ENCODE data around the gene CD5L. TPM values are rescaled to one million over a fixed set of nuclear protein-coding genes. Genes with fewer than 3 reads are reported as not detected.

CD5L gene
- polyA plus RNA-seq, 1 donor (not counting 4 experiments of a cell fraction or from before 2014, with no cell fraction given), result not detected

DNA sequence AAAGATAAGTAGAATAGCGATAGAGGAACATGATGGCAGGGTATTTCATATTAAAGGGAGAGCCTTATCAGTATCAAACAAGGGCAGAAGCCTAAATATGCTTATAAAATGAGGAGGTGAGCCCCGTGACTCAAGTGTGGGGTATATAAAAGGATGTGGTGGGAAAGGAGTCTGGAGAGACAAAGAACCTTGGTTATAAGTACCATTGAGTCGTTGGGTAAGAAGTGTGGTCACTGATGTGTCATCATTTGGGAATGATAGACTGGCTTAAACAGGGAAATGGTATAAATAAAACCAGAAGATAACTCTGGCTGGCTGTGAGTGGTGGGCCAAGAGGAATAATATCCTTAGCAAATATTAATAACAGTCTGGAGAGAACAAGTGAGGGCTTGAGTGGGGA lies 10.9 kb upstream of the CD5L start:
- peaks cover 12% of the 10 kb centered on the region for H3K4me1 ChIP-seq (ENCODE audit: control insufficient read depth, extremely low read depth, insufficient read depth, low read length)
- H3K9me3 ChIP-seq (ENCODE audit: control insufficient read depth, low read depth, low read length), result no peaks in the 10 kb centered on the region
- no peak overlapping the region for H2AFZ ChIP-seq (ENCODE audit: control insufficient read depth, low read length)
- no peaks in the 10 kb centered on the region for H3K9me1 ChIP-seq (ENCODE audit: control insufficient read depth, extremely low read depth, insufficient read depth, low read length)
- FAIRE-seq (peak; percentile 76), DNase-seq (ENCODE audit: low read depth, low spot score) (peak; percentile 32)
- H4K20me1 ChIP-seq (ENCODE audit: control insufficient read depth, extremely low read depth, insufficient read depth, low read length), result no peaks in the 10 kb centered on the region
- H3K79me2 ChIP-seq (ENCODE audit: control insufficient read depth, insufficient read depth, low read length), result no peaks in the 10 kb centered on the region
- H3K4me2 ChIP-seq (ENCODE audit: control insufficient read depth, extremely low read depth, insufficient read depth, low read depth, low read length), result peak overlapping the region; percentile 23
- no peak overlapping the region for H3K27ac ChIP-seq (ENCODE audit: control insufficient read depth, insufficient read depth, low read length)
- H3K9ac ChIP-seq (ENCODE audit: control insufficient read depth, extremely low read depth, insufficient read depth, low read length), result no peak overlapping the region
- TF ChIP-seq, protein P1, sequence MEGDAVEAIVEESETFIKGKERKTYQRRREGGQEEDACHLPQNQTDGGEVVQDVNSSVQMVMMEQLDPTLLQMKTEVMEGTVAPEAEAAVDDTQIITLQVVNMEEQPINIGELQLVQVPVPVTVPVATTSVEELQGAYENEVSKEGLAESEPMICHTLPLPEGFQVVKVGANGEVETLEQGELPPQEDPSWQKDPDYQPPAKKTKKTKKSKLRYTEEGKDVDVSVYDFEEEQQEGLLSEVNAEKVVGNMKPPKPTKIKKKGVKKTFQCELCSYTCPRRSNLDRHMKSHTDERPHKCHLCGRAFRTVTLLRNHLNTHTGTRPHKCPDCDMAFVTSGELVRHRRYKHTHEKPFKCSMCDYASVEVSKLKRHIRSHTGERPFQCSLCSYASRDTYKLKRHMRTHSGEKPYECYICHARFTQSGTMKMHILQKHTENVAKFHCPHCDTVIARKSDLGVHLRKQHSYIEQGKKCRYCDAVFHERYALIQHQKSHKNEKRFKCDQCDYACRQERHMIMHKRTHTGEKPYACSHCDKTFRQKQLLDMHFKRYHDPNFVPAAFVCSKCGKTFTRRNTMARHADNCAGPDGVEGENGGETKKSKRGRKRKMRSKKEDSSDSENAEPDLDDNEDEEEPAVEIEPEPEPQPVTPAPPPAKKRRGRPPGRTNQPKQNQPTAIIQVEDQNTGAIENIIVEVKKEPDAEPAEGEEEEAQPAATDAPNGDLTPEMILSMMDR (optimal IDR thresholded peaks at IDR 0.05 in 1 of 3, IDR thresholded peaks at IDR 0.05 in 1 of 3, conservative IDR thresholded peaks at IDR 0.05 in 1 of 3; ENCODE audit: extremely low read depth in 1 of 3, insufficient read depth in 2 of 3, low read length in 3 of 3), result no peak
- no peak for TF ChIP-seq EZH2 (IDR thresholded peaks at IDR 0.05; ENCODE audit: low read length)
- H3K4me3 ChIP-seq (ENCODE audit: control insufficient read depth in 2 of 3, extremely low read depth in 1 of 3, insufficient read depth in 2 of 3, low read depth in 1 of 3, low read length in 3 of 3), result no peak overlapping the region
- no peaks in the 10 kb centered on the region for H3K27me3 ChIP-seq (ENCODE audit: control insufficient read depth, extremely low read depth, insufficient read depth, low read length)
- dilution Hi-C loops (cut with MboI; ENCODE audit: extremely low pct_ligation_motif_present, low sequenced_read_pairs), result no loop called here
- H3K36me3 ChIP-seq (ENCODE audit: control insufficient read depth in 2 of 2, extremely low read depth in 1 of 2, insufficient read depth in 2 of 2, low read length in 2 of 2), result no peaks in the 10 kb centered on the region

DNA sequence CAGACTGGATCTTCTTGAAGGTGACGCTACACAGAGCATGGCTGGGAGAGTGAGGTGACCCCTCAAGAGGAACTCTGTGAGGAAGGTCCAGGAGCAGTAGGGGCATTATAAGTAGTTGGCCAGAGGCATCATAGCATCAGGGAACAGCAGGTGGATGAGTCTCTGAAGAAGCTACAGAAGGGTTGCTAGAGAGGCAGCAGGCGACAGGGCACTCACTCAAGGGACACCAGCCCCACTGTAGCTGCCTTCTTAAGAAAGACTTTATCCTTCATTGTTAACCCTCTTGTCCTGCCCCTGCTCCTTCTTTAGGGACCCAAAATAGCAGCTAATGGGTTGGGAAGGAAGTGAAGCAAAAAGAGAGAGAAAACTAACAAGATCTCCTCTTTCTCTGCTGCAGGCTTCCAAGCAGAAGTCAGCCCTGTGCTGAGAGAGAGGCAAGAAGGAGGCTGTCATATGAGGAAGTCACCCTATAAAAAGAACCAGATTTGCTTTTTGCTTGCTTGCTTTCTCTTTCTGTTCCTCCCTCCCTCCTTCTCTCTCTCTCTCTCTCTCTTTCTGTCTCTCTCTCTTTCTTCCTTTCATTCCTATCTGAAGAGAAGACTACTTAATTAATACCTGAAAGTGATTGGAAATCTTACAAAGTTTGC lies 7.7 kb upstream of the CD5L start:
- dilution Hi-C loops (cut with MboI; ENCODE audit: extremely low pct_ligation_motif_present, low sequenced_read_pairs), result no loop called here
- H3K27me3 ChIP-seq (ENCODE audit: control insufficient read depth, extremely low read depth, insufficient read depth, low read length), result no peaks in the 10 kb centered on the region

More for the DNA sequence above, 7.7 kb upstream of the CD5L start:
- Histone ChIP-seq H3K9me3 (ENCODE audit: control insufficient read depth, low read depth, low read length) (no peaks in the 10 kb centered on the region), H3K79me2 (ENCODE audit: control insufficient read depth, insufficient read depth, low read length) (no peaks in the 10 kb centered on the region), H3K9ac (ENCODE audit: control insufficient read depth, extremely low read depth, insufficient read depth, low read length) (no peak overlapping the region), H2AFZ (ENCODE audit: control insufficient read depth, low read length) (no peak overlapping the region), H3K4me2 (ENCODE audit: control insufficient read depth, extremely low read depth, insufficient read depth, low read depth, low read length) (no peak overlapping the region), H3K4me3 (ENCODE audit: control insufficient read depth in 2 of 3, extremely low read depth in 1 of 3, insufficient read depth in 2 of 3, low read depth in 1 of 3, low read length in 3 of 3) (no peak overlapping the region), H4K20me1 (ENCODE audit: control insufficient read depth, extremely low read depth, insufficient read depth, low read length) (no peaks in the 10 kb centered on the region), H3K4me1 (ENCODE audit: control insufficient read depth, extremely low read depth, insufficient read depth, low read length) (peaks cover 12% of the 10 kb centered on the region), H3K9me1 (ENCODE audit: control insufficient read depth, extremely low read depth, insufficient read depth, low read length) (no peaks in the 10 kb centered on the region), H3K36me3 (ENCODE audit: control insufficient read depth in 2 of 2, extremely low read depth in 1 of 2, insufficient read depth in 2 of 2, low read length in 2 of 2) (no peaks in the 10 kb centered on the region), H3K27ac (ENCODE audit: control insufficient read depth, insufficient read depth, low read length) (no peak overlapping the region)
- DNase-seq (ENCODE audit: low read depth, low spot score), result no peak
- TF ChIP-seq, protein P1 (optimal IDR thresholded peaks at IDR 0.05 in 1 of 3, IDR thresholded peaks at IDR 0.05 in 1 of 3, conservative IDR thresholded peaks at IDR 0.05 in 1 of 3; ENCODE audit: extremely low read depth in 1 of 3, insufficient read depth in 2 of 3, low read length in 3 of 3), result no peak
- no peak for TF ChIP-seq EZH2 (IDR thresholded peaks at IDR 0.05; ENCODE audit: low read length)
- FAIRE-seq, result no peak

Data from keratinocyte (primary cell).